ENCODE results near the gene KLHL35.

DNA sequence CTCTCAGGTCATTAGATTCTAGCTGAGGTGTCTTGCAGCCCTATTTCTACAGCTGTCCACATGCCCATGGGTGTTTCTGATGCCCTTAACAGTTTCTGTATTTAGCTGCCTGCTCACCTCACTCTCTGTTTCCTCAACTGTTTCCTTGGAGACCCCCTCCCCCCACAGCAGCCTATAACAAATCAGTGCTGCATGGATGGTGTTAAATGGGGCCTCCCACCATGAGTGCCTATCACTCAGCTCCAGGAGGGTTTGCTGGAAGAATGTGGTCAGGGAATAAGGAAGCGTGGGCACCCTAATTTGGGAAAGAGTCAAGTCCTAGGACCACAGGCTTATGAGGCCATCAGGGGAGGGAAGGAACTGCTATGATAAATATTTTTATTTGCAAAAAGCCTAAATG, 8.6 kb downstream of the KLHL35 start:
- TF ChIP-seq POLR2A (IDR thresholded peaks at IDR 0.05) (no peak), CTCF (IDR thresholded peaks at IDR 0.05) (no peak)
